Fibroblast of the aortic adventitia (primary cell): ENCODE measurements around the gene BTG2. TPM values are rescaled to one million over a fixed set of nuclear protein-coding genes. Genes with fewer than 3 reads are reported as not detected.

Source experiments
- DNase-seq: peaks from one replicate; pipeline ENCODE4 v3.0.0-alpha.2; 2010; ENCODE audit warnings: low read depth
- H3K4me3 ChIP-seq: 2 replicates; pipeline ENCODE4 v1.5.1; 2011; ENCODE audit warnings: low read depth, mild to moderate bottlenecking, control low read depth, low read length, moderate library complexity
- total RNA-seq: library from RNA; depleted of rRNA; stranded (reverse); fragments of >200 nt; gene quantifications from 2 replicates; pipeline ENCODE4 v1.2.3, GENCODE V29; 2012; ENCODE audit warnings: low replicate concordance
- TF ChIP-seq, protein P1 (sequence below): IDR thresholded peaks from 2 replicates; pipeline ENCODE4 v1.5.1; 2011; ENCODE audit warnings: mild to moderate bottlenecking, low read length, control low read depth, inconsistent platforms; ENCODE audit not compliant: insufficient read depth

Gene BTG2
- total RNA-seq, 1 donor, result 16.7 TPM

DNA sequence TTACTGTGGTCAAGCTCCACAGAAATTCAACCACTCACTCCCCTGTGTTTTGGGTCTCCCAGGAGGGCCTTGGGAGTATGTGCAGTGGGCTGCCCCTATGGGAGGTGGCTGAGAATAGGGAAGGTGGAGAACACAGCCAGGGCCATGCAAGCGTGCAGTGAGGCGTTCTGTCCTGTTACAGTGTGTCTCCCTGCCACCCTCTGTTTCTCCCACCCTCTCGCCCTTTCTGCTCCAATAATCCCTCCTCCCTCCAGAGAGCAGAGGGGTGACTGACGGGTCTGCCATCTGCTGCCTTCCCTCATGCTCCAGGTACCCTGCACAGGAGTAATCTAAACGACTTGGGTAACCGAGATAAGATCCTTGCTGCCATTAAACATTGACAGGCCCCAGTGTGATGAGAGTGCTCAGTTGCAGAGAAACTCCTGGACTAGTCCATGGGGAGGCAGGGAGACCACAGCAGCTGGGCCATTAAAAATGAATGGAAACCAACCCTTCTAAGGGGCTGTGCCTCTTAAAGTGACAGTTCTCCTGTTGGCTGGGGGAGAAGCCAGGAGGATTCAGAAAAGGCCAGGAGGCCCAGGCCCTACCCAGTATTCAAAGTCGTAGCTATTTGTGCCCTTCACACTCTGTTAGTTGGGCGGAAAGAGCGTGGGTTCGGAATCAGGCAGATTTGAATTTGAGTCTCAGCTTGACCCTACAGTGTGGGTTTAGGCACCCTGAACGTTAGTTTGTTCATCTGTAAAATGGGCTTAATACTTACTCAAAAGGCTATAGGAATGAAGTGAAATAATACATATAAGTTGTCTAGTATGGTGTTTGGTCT lies 22.4 kb upstream of the BTG2 start:
- H3K4me3 ChIP-seq, result no peak overlapping the region
- no peak for DNase-seq
- TF ChIP-seq, protein P1, sequence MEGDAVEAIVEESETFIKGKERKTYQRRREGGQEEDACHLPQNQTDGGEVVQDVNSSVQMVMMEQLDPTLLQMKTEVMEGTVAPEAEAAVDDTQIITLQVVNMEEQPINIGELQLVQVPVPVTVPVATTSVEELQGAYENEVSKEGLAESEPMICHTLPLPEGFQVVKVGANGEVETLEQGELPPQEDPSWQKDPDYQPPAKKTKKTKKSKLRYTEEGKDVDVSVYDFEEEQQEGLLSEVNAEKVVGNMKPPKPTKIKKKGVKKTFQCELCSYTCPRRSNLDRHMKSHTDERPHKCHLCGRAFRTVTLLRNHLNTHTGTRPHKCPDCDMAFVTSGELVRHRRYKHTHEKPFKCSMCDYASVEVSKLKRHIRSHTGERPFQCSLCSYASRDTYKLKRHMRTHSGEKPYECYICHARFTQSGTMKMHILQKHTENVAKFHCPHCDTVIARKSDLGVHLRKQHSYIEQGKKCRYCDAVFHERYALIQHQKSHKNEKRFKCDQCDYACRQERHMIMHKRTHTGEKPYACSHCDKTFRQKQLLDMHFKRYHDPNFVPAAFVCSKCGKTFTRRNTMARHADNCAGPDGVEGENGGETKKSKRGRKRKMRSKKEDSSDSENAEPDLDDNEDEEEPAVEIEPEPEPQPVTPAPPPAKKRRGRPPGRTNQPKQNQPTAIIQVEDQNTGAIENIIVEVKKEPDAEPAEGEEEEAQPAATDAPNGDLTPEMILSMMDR, result no peak

DNA sequence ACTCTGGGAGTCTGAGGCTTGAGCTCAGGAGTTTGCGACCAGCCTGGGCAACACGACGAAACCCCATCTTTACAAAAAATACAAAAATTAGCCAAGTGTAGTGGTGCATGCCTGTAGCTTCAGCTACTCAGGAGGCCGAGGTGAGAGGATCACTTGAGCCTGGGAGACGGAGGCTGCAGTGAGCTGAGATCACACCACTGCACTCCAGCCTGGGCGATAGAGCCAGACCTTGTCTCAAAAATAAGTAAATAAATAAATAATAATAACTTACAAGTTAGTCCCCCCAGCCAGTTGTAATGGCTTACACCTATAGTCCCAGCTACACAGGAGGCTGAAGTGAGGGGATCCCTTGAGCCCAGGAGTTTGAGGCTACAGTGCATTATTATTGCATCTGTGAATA lies 21.7 kb upstream of the BTG2 start:
- TF ChIP-seq, protein P1, result no peak
- no peak overlapping the region for H3K4me3 ChIP-seq
- DNase-seq, result no peak

DNA sequence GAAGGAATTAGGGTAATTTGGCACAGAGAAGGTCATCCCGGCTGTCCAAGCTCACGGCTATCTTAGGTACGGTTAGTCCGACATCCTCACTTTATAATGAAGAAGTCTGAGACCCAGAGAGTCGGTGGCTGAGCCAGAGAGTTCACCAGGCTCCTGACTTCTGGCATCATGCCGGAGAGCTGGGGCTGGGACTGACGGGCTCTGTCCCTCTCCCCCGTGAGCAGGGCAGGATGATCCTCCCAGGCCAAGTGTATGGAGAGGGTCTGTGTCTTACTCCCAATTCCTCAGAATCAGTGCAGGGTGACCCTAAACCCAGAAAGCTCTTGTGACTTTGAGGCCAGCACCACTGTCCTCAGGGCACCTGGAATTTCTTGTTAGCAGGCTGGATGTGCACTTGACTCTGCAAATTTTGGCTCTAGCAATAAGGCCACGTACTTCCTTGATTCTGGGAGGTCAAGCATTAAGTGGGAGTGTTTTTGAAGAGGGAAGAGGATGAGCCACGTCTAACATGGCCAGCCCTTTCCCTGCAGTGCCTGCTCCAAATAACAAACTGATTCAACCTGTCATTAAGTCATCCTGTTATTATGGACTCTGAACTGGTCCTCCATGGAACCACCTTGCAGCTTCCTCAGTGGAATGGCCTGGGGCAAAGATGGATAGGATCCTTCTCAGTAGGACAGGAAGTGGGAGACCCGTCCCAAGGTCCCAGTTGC lies 20.8 kb upstream of the BTG2 start:
- DNase-seq, result no peak
- TF ChIP-seq, protein P1, result no peak
- no peak overlapping the region for H3K4me3 ChIP-seq

DNA sequence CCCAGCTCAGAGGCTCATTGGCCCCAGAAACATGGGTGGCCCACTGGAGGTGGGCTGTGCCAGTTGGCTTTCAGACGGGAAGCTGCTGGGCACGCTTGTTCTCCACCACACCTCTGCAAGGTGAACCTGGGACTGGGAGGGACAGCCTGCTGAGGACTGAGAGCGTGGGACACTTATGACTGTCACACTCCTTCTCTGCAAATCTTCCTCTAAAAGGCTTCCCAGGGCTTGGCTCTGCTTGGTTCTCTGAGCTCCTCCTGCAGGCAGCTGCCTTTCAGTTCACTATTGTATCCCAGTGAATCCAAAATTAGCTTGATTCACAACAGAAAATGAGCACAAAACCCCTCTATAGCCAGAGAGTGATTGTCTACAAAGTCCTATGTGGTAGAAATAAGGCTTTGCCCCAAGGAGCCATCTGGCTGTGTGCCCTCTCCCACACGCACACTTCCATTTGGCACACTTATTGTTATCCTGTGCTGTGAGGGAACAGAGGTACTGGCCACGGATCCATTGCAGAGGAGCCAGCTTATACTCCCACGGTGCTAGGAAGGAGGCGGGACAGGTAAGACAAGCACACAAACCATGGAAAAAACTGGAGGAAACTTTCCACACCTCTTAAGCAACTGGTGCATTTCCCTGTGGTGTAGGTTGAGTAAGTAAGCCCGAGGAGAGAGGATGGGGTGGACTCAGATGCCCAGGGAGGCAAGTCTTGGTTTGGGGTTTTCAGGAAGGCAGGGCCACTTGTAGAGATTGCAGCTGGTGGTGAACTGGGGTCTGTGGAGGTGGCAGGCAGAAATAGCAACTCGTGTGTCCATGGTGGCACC lies 18.9 kb upstream of the BTG2 start:
- no peak for DNase-seq
- TF ChIP-seq, protein P1, result no peak
- no peak overlapping the region for H3K4me3 ChIP-seq

DNA sequence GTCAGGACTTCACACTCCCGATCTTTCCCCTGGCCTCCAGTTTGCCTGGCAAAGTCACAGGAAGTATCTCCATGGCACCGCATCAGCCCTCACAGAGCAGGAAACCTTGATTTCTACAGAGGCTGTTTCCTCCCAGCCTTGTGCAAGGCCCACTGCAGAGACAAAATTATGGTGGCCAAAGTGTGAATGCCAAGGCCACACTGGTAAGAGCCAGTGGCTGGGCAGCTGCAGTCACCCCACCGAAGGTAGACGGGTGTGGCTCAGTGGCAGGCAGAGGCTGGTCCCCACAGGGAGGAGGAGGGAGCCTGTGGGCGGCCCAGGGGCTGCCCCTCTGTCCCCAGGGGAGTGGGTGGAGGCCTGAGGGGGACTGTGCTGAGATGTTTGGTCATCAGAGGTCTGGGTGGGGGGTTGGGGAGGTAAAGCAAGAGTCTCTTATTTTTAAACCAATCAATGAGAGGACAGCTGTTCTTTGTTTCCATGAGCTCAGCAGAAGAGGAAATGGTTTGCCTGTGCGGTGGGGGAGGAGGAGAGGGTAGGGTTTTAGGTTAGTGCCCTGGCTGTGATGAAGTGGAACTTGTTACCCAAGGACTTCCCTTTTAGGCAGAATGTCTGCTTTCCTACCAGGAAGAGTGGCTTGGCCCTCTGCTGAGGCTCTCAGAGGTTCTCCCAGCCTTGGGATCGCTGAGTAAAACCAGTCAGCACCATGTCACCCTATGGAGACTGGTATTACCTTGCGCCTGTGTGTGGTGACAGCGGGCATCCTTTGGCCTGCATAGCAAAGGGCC lies 18.0 kb upstream of the BTG2 start:
- H3K4me3 ChIP-seq, result no peak overlapping the region
- TF ChIP-seq, protein P1, result no peak
- DNase-seq, result no peak

DNA sequence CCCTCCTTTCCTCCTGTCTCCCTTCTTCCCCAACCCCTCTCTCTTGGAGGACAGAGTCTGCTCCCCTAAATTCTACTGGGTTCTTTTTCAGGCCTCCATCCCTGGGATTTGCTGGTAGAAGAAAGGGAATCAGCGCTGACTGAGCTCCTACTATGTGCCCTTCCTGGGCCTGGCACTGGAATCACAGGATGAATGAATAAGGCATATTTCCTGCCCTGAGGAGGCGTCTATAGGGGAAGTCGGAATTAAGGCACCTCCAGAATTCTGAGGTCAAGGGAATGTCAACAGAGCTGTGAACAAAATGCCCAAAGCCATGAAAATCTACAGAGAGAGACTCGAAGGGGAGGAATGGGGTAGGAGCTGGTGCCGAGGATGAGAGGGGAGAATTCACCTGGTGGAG lies 17.4 kb upstream of the BTG2 start:
- TF ChIP-seq, protein P1, result no peak
- DNase-seq, result no peak

More for the DNA sequence above, 17.4 kb upstream of the BTG2 start:
- H3K4me3 ChIP-seq, result no peak overlapping the region
